Hepatocyte (in vitro differentiated cells): ENCODE measurements around the gene ACKR4. TPM values are rescaled to one million over a fixed set of nuclear protein-coding genes. Genes with fewer than 3 reads are reported as not detected.

Source experiments
- DNase-seq: peaks from one replicate; pipeline ENCODE4 v3.0.0-alpha.2; 2016; ENCODE audit warnings: low spot score
- H2AFZ ChIP-seq: fragments of 200-600 bp; sonication (generic); 2 replicates; pipeline ENCODE4 v1.6.0; 2016; ENCODE audit warnings: antibody characterized with exemption, mild to moderate bottlenecking
- H3K27ac ChIP-seq: fragments of 200-600 bp; sonication (generic); 2 replicates; pipeline ENCODE4 v1.5.1; 2016; ENCODE audit warnings: mild to moderate bottlenecking
- H3K27me3 ChIP-seq: fragments of 200-600 bp; sonication (generic); 2 replicates; pipeline ENCODE4 v1.6.1; 2016
- H3K36me3 ChIP-seq: fragments of 200-600 bp; sonication (generic); replicated peaks from 2 replicates; pipeline ENCODE4 v1.5.1; 2016; ENCODE audit warnings: low read depth; ENCODE audit not compliant: insufficient read depth
- H3K4me1 ChIP-seq: fragments of 200-600 bp; sonication (generic); 2 replicates; pipeline ENCODE4 v1.5.1; 2016; ENCODE audit warnings: mild to moderate bottlenecking, moderate library complexity; ENCODE audit not compliant: insufficient read depth
- H3K4me2 ChIP-seq: fragments of 200-600 bp; sonication (generic); 2 replicates; pipeline ENCODE4 v1.6.0; 2016
- H3K4me3 ChIP-seq: fragments of 200-600 bp; sonication (generic); 2 replicates; pipeline ENCODE4 v1.5.1; 2016; ENCODE audit warnings: mild to moderate bottlenecking
- H3K79me2 ChIP-seq: fragments of 200-600 bp; sonication (generic); 2 replicates; pipeline ENCODE4 v1.6.0; 2017; ENCODE audit warnings: mild to moderate bottlenecking
- H3K9me2 ChIP-seq: fragments of 200-600 bp; sonication (generic); replicated peaks from 2 replicates; pipeline ENCODE4 v1.6.0; 2017; ENCODE audit warnings: mild to moderate bottlenecking; ENCODE audit not compliant: insufficient read depth
- H3K9me3 ChIP-seq: fragments of 200-600 bp; sonication (generic); 2 replicates; pipeline ENCODE4 v1.5.1; 2016; ENCODE audit warnings: low read depth, mild to moderate bottlenecking
- H4K20me1 ChIP-seq: fragments of 200-600 bp; sonication (generic); 2 replicates; pipeline ENCODE4 v1.6.0; 2016; ENCODE audit warnings: mild to moderate bottlenecking; ENCODE audit not compliant: insufficient read depth, poor library complexity, severe bottlenecking
- EZH2 ChIP-seq: fragments of 200-600 bp; sonication (generic); IDR thresholded peaks from 2 replicates; pipeline ENCODE4 v1.6.1; 2016; ENCODE audit warnings: antibody characterized with exemption, mild to moderate bottlenecking, borderline replicate concordance
- EZH2phosphoT487 ChIP-seq: fragments of 200-600 bp; sonication (generic); IDR thresholded peaks from one replicate; pipeline ENCODE4 v1.6.1; 2018; ENCODE audit warnings: antibody characterized with exemption, mild to moderate bottlenecking, low read depth, moderate library complexity; ENCODE audit not compliant: unreplicated experiment, severe bottlenecking
- WGBS: methylation state at CpG from one replicate; pipeline ENCODE4 v1.1.6; 2016; ENCODE audit warnings: low lambda C conversion rate; ENCODE audit errors: missing lambda C conversion rate; 5-methylcytosine and 5-hydroxymethylcytosine counted together
- polyA plus RNA-seq: library from polyadenylated mRNA; unstranded; fragments of >200 nt; fragmentation: Nextera tagmentation; extraction: Ambion mirVana; gene quantifications from 2 replicates; pipeline ENCODE4 v1.2.1, GENCODE V29; 2016
- total RNA-seq: library from RNA; depleted of rRNA; stranded (reverse); fragments of >200 nt; gene quantifications from 2 replicates; pipeline ENCODE4 v1.2.3, GENCODE V29; 2014
- TF ChIP-seq, protein P1 (sequence below): fragments of 200-600 bp; sonication (generic); IDR thresholded peaks from 2 replicates; pipeline ENCODE4 v1.5.1; 2016; ENCODE audit warnings: antibody characterized with exemption, mild to moderate bottlenecking; ENCODE audit not compliant: poor library complexity

The ACKR4 gene
- total and polyA plus RNA-seq, 2 experiments from 2014 or later, result 1.2 to 1.8 TPM

DNA sequence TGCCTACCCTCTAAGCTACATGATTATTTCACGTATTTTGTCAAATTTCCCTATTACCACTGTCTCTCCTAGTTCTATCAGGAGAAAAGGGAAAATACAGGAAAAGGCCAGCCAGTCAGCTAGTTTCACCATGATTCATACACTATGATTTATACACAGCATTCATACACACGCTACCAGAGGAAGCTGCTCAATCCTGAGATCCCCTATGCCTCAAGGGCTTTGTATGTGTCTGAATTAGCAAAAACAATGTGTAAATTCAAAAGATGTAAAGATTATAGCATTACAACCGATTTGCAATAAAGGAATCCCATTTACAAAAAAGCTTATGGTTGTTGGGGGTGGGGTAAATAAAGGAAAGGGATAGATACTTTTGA is 3.1 kb upstream of the ACKR4 start:
- Histone ChIP-seq H3K9me3 (no peaks in the 10 kb centered on the region), H3K27ac (no peak overlapping the region), H3K79me2 (no peaks in the 10 kb centered on the region), H3K4me3 (no peak overlapping the region), H3K27me3 (no peaks in the 10 kb centered on the region), H3K36me3 (no peaks in the 10 kb centered on the region), H2AFZ (no peak overlapping the region), H3K4me1 (no peaks in the 10 kb centered on the region), H3K4me2 (no peak overlapping the region), H4K20me1 (no peaks in the 10 kb centered on the region), H3K9me2 (no peaks in the 10 kb centered on the region)
- WGBS, result 88% methylated on average over 3 of the region's 3 CpGs
- DNase-seq, result no peak
- TF ChIP-seq EZH2phosphoT487, result no peak
- TF ChIP-seq, protein P1, sequence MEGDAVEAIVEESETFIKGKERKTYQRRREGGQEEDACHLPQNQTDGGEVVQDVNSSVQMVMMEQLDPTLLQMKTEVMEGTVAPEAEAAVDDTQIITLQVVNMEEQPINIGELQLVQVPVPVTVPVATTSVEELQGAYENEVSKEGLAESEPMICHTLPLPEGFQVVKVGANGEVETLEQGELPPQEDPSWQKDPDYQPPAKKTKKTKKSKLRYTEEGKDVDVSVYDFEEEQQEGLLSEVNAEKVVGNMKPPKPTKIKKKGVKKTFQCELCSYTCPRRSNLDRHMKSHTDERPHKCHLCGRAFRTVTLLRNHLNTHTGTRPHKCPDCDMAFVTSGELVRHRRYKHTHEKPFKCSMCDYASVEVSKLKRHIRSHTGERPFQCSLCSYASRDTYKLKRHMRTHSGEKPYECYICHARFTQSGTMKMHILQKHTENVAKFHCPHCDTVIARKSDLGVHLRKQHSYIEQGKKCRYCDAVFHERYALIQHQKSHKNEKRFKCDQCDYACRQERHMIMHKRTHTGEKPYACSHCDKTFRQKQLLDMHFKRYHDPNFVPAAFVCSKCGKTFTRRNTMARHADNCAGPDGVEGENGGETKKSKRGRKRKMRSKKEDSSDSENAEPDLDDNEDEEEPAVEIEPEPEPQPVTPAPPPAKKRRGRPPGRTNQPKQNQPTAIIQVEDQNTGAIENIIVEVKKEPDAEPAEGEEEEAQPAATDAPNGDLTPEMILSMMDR, result no peak
- no peak for TF ChIP-seq EZH2

DNA sequence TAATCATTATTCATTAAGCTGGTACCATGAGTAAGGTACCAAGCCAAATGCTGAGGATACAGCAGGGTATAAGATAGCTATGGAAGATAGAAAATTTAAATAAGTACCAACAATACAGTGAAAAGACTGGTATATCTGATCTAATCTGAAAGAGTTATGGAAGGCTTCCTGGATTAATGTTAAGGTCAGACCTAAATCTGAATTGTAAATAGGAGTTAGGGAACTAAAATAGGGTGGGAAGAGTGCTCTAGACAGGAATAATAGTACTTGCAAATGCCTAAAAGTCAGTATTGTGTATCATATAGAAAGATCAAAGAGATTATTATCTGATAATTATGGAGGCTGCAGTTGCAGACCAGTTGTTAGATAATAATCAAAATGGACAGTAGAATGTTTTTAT is 2.6 kb upstream of the ACKR4 start:
- no peak for DNase-seq
- Histone ChIP-seq H3K4me1 (no peaks in the 10 kb centered on the region), H3K4me2 (no peak overlapping the region)

DNA sequence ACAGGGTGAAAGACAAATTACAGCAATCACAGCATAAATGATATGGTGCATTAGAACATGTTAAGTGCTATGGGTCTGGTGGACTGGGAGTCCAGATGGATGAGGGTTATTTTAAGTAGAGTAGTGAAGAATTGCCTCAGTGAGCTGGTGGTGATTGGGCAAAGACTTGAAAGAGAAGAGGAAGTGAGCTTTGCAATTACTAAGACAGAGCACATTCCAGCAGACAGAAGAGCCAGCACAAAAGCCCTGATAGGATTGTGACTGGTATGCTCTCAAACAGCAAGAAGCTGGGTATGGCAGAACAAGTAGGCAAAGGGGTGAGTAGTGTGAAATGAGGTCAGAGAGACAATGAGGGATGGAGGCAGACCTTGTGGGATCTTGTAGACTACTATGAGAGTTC is 2.1 kb upstream of the ACKR4 start:
- no peak overlapping the region for H2AFZ ChIP-seq
- H3K4me2 ChIP-seq, result no peak overlapping the region
- no peak for DNase-seq
- TF ChIP-seq EZH2phosphoT487 (no peak), EZH2 (no peak)
- TF ChIP-seq, protein P1, result no peak
- no peaks in the 10 kb centered on the region for H3K9me2 ChIP-seq
- no peaks in the 10 kb centered on the region for H3K79me2 ChIP-seq
- H3K4me3 ChIP-seq, result no peak overlapping the region
- no peaks in the 10 kb centered on the region for H3K27me3 ChIP-seq
- no peaks in the 10 kb centered on the region for H3K36me3 ChIP-seq
- H3K27ac ChIP-seq, result no peak overlapping the region
- no peaks in the 10 kb centered on the region for H4K20me1 ChIP-seq
- no peaks in the 10 kb centered on the region for H3K9me3 ChIP-seq
- no peaks in the 10 kb centered on the region for H3K4me1 ChIP-seq

More for the DNA sequence above, 2.6 kb upstream of the ACKR4 start:
- Histone ChIP-seq H3K79me2 (no peaks in the 10 kb centered on the region), H3K36me3 (no peaks in the 10 kb centered on the region), H3K27me3 (no peaks in the 10 kb centered on the region), H2AFZ (no peak overlapping the region), H3K27ac (no peak overlapping the region), H3K4me3 (no peak overlapping the region), H3K9me3 (no peaks in the 10 kb centered on the region), H4K20me1 (no peaks in the 10 kb centered on the region), H3K9me2 (no peaks in the 10 kb centered on the region)
- no peak for TF ChIP-seq EZH2phosphoT487
- TF ChIP-seq, protein P1, result no peak
- no peak for TF ChIP-seq EZH2

DNA sequence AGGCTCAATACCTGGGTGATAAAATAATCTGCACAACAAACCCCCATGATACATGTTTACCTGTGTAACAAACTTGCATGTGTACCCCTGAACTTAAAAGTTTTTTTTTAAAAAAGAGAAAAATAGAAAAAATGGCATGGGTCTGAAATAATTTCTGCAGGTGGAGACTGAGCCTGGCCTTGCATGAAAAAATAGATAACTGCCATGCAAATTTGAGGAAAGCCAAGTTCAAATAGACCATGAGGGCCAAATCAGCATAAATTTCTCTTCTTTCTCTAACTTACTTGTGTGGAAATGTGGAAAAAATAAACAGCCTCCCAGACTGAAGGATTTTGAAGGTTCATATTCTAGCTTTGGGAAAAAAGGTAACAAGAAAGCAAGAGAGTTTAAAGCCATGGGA is 744 bp upstream of the ACKR4 start:
- no peaks in the 10 kb centered on the region for H3K9me2 ChIP-seq
- H3K36me3 ChIP-seq, result no peaks in the 10 kb centered on the region
- no peaks in the 10 kb centered on the region for H4K20me1 ChIP-seq
- no peaks in the 10 kb centered on the region for H3K9me3 ChIP-seq
- no peaks in the 10 kb centered on the region for H3K27me3 ChIP-seq
- TF ChIP-seq, protein P1, result no peak
- no peak for TF ChIP-seq EZH2phosphoT487
- TF ChIP-seq EZH2, result no peak
- no peaks in the 10 kb centered on the region for H3K4me1 ChIP-seq
- H3K4me3 ChIP-seq, result no peak overlapping the region
- no peak overlapping the region for H3K27ac ChIP-seq
- H2AFZ ChIP-seq, result no peak overlapping the region
- no peak overlapping the region for H3K4me2 ChIP-seq
- no peak for DNase-seq
- no peaks in the 10 kb centered on the region for H3K79me2 ChIP-seq
